ENCODE data around the gene CTCFL. TPM values are rescaled to one million over a fixed set of nuclear protein-coding genes. Genes with fewer than 3 reads are reported as not detected.
A peak's percentile ranks its signal among the peaks of the same experiment; 100 is the strongest.

Gene CTCFL
- total RNA-seq, 2 experiments from 2014 or later, result not detected

DNA sequence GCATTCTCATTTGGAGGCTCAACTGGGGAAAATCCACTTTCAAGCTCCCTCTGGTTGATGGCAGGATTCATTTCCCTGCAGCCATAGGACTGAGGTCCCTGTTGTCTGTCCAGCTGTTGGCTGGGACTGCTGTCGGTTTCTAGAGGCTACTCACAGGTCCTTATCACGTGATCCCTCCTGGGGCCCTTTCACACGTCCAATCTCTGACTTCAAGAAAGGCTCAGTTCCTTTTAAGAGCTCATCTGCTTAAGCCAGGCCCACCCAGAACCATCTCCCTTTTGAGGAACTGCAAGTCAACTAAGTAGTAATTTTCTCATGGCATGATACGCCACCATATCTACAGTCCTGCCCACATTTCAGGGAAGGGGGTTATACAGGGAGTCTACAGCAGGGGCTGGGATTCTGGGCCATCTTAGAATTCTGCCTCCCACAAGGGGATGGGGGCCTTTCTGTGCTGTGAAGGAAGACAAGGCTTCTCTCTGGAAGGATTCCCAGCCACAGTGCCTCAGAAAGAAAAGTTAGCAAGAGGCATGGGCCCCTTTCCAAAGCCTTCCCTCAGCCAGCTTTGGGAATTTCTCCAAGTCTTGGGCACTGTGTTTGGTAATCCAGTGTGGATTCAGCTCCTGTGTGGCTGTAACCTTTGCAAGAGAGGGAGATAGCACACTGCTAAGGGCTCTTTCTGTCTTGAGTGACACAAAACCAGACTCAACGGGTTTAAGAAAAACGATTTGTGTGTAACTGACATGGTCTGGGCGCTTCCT is 66.4 kb downstream of the CTCFL start:
- ChIA-PET CTCF (no interaction called here), POLR2A (no interaction called here)
- Mint-ChIP-seq H3K4me1 (ENCODE audit: low read depth) (no peaks in the 10 kb centered on the region), H3K27ac (no peak overlapping the region), H3K27me3 (no peaks in the 10 kb centered on the region), H3K36me3 (no peaks in the 10 kb centered on the region), H3K4me3 (no peak overlapping the region), H3K9me3 (no peaks in the 10 kb centered on the region)
- DNase-seq, result no peak
- intact Hi-C loops (cut with micrococcal nuclease), result no loop called here

DNA sequence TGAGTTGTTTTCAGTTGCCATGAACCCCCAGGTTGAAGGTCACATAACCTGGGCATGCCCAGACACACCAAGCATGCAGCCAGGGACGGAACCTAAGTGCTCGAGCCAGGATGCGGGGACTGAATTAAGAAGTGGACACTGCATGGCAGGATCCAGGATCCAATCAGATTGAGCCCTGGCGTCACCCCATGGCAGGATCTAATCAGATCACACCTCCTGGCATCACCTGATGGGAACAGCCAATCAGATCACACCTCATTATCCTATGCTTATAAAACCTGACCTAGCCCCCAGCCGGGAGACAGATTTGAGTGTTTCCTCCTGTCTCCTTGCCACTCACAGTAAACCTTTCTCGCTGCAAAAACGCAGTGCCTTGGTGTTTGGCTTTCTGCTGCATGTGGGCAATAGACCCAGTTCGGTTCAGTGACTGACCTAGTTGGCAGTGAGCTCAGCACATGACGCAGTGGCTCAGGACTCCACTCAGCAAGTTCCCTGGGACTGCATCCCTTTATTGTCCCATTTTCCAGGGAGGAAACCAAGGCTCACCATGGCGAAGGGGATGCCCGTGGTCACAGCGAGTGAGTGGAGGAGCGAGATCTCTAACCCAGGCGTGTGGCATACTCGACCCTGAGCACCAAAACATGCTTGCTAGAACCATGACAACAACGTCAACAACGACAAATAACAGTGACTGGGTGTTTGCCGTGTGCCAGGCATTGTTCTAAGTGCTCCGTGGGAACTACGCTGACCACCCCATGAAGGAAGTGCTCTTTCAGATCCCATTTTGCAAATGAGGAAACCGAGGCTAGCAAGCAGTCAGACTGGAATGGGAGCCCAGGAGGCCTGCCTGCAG is 67.5 kb downstream of the CTCFL start:
- no peaks in the 10 kb centered on the region for H3K27me3 Mint-ChIP-seq
- H3K9me3 Mint-ChIP-seq, result no peaks in the 10 kb centered on the region
- ChIA-PET POLR2A (no interaction called here), CTCF (no interaction called here)
- no peaks in the 10 kb centered on the region for H3K36me3 Mint-ChIP-seq
- no peak for DNase-seq
- peaks cover 2% of the 10 kb centered on the region for H3K4me1 Mint-ChIP-seq (ENCODE audit: low read depth)
- H3K27ac Mint-ChIP-seq, result no peak overlapping the region
- intact Hi-C loops (cut with micrococcal nuclease), result no loop called here
- no peak overlapping the region for H3K4me3 Mint-ChIP-seq

- Mint-ChIP-seq H3K9me3 (no peaks in the 10 kb centered on the region), H3K36me3 (no peaks in the 10 kb centered on the region), H3K4me3 (no peak overlapping the region), H3K4me1 (ENCODE audit: low read depth) (peaks cover 12% of the 10 kb centered on the region), H3K27me3 (no peaks in the 10 kb centered on the region), H3K27ac (no peak overlapping the region)
- no peak for DNase-seq
- CTCF ChIA-PET, result no interaction called here
- intact Hi-C loops (cut with micrococcal nuclease), result no loop called here
- POLR2A ChIA-PET, result no interaction called here
Observed at GRCh38 chr20:57456116-57456515, 68.8 kb downstream of the CTCFL start.

DNA sequence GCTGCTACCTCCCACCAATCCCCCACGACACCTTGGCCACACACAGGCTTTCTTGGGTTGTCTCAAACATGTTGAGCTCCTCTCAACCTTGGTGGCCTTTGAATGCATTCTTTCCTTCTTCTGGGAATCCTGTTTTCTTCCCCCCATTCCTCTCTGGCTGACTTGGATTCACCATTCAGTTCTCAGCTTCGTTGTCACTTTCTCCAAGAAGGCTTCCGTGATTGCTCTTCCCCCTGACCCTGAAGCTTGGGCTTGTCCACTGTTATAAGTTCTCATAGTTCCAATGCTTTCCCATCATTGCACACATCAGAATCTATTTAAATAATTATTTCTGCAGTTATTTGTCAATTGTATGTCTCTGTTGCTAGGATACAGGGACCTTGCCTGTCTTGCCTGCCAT is 69.6 kb downstream of the CTCFL start:
- Mint-ChIP-seq H3K36me3 (no peaks in the 10 kb centered on the region), H3K4me3 (no peak overlapping the region), H3K4me1 (ENCODE audit: low read depth) (peaks cover 18% of the 10 kb centered on the region), H3K27me3 (no peaks in the 10 kb centered on the region), H3K27ac (no peak overlapping the region), H3K9me3 (no peaks in the 10 kb centered on the region)
- POLR2A ChIA-PET, result interaction anchor here (0.5 kb wide), 1 partner anchor 66 kb away, joined by 3 read pairs; no protein-coding TSS in a partner anchor
- intact Hi-C loops (cut with micrococcal nuclease), result no loop called here
- no peak for DNase-seq
- CTCF ChIA-PET, result no interaction called here

DNA sequence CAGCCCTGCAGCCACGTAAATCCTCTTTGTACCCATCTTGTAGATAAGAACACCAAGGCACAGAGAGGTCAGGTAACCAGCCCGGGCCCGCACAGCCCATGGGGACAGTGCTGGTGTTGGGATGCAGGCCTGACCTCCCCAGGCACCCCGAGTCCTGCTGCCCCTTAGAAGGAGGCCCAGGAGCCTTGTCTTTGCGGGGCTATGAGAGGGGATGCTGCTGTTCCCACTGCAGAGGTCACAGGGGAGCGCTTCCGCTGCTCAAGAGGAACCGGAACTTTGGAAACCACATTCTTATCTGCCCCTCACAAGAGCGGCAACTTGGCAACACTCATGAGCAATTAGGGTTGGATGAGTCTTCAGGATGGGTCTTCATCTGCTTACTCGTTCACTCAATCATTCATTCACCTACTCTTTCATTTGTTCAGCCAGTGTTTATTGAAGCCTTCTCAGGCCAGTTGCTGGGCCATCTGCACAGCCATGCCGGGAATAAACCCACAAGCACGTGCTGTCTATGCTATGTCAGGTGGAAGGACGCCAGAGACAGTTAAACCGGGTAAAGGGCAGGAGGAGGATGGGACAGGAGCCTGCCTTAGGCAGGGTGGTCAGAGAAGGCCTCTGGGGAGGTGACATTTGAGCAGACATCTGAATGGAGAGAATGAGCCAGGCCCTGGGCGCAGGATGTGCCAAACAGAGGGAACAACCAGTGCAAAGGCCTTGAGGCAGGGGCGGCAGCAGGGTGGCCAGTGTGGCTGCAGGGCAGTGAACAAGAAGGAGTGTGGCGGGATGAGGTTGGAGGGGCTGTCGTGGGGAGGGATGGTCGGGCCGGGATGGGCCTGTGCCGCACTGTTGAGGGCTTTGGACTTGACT is 72.9 kb downstream of the CTCFL start:
- H3K36me3 Mint-ChIP-seq, result no peaks in the 10 kb centered on the region
- H3K27ac Mint-ChIP-seq, result no peak overlapping the region
- H3K4me3 Mint-ChIP-seq, result no peak overlapping the region
- intact Hi-C loops (cut with micrococcal nuclease), result no loop called here
- H3K9me3 Mint-ChIP-seq, result no peaks in the 10 kb centered on the region
- H3K4me1 Mint-ChIP-seq (ENCODE audit: low read depth), result peaks cover 18% of the 10 kb centered on the region
- POLR2A ChIA-PET, result no interaction called here
- no peaks in the 10 kb centered on the region for H3K27me3 Mint-ChIP-seq
- peak; percentile 30 for DNase-seq
- CTCF ChIA-PET, result no interaction called here

DNA sequence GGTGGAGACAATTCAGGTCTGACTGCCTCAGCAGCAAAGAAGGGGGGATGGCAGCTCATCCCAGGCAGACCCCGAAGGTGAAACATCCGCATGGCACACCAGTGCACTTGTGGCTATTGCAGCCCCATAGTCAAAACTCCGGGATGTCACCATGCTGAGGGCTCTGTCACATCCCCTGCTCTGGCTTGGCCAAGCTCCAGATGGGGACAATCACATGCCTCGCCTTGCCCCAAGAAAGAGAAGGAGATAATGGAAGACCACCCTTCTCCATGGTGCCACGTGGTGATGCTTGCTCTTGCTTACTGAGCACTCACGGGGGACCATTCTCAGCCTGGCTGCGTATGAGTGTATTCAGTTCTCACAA is 73.5 kb downstream of the CTCFL start:
- H3K9me3 Mint-ChIP-seq, result no peaks in the 10 kb centered on the region
- CTCF ChIA-PET, result no interaction called here
- intact Hi-C loops (cut with micrococcal nuclease), result no loop called here
- POLR2A ChIA-PET, result no interaction called here
- H3K36me3 Mint-ChIP-seq, result no peaks in the 10 kb centered on the region
- no peak overlapping the region for H3K4me3 Mint-ChIP-seq
- H3K27ac Mint-ChIP-seq, result no peak overlapping the region
- H3K27me3 Mint-ChIP-seq, result no peaks in the 10 kb centered on the region
- no peak for DNase-seq
- peaks cover 18% of the 10 kb centered on the region for H3K4me1 Mint-ChIP-seq (ENCODE audit: low read depth)

GRCh38 chr20:57450931-57451330 is 74.0 kb downstream of the CTCFL start:
- ChIA-PET CTCF (no interaction called here), POLR2A (no interaction called here)
- no peak overlapping the region for H3K27ac Mint-ChIP-seq
- H3K9me3 Mint-ChIP-seq, result no peaks in the 10 kb centered on the region
- no peaks in the 10 kb centered on the region for H3K36me3 Mint-ChIP-seq
- no peaks in the 10 kb centered on the region for H3K27me3 Mint-ChIP-seq
- H3K4me1 Mint-ChIP-seq (ENCODE audit: low read depth), result peaks cover 18% of the 10 kb centered on the region
- no peak for DNase-seq
- no peak overlapping the region for H3K4me3 Mint-ChIP-seq
- intact Hi-C loops (cut with micrococcal nuclease), result no loop called here

DNA sequence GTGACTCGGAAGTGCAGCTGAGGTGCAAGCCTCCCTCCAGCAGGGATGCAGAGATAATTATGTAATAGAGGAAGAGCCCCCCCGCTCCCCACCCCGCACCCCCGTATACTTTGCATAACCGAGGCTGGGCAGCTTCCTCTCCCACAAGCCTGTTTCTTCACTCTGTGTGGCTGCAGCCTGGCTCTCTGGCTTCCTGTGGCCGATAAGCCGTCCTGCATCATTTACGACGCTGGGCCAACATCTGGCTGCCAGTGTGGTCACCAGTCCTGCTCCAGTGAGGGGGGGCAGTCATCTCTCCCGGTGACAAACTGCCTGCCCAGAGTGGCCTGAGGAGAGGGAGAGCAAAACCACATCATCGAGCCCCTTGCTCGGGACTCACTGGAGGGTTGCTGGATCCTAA is 74.5 kb downstream of the CTCFL start:
- no peaks in the 10 kb centered on the region for H3K27me3 Mint-ChIP-seq
- intact Hi-C loops (cut with micrococcal nuclease), result no loop called here
- POLR2A ChIA-PET, result no interaction called here

DNA sequence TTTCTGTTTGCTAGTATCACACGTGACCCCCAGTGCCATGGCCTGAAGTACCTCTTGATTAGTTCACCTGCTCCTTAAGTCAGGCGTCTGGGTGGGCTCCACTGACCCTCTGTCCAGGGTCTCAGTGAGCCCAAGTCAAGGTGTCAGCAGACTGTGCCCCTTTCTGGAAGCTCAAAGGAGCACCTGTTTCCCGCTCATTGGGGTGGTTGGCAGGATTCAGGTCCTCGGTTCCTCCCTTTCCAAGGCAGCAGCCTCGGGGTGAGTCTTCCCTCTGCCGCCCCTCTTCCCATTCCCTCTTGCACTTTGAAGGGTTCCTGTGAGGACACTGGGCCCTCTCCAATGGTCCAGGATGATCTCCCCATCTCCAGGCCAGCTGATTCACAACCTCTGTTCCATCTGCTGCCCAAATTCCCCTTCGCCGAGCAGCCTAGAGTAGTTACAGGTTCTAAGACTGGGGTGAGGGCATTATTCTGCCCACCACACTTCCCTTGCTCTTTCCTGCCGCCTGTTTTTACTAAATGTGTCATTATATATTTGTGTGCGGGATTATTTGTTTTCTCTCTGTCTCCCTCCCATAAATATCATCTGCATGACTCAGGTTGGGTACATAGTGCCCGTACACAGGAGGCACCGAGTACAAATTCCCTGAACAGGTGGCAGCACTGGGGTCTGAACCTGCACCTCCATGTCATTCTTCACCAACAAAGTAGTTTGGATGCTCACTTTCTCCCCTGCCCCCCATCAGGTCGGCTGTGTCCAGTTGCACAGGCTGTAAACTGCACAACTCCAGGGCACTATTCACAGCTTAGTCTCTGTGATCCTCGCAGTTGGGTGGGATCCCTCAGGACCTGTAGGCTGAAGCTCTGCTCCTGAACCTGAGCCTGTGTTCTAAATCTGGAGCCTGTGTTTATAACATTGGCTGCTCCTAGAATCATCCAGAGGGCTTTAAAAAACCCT is 75.3 kb downstream of the CTCFL start:
- POLR2A ChIA-PET, result no interaction called here

More for the DNA sequence above, 74.5 kb downstream of the CTCFL start:
- Mint-ChIP-seq H3K4me1 (ENCODE audit: low read depth) (peaks cover 18% of the 10 kb centered on the region), H3K36me3 (no peaks in the 10 kb centered on the region), H3K27ac (no peak overlapping the region), H3K9me3 (no peaks in the 10 kb centered on the region), H3K4me3 (no peak overlapping the region)
- CTCF ChIA-PET, result no interaction called here
- no peak for DNase-seq

DNA sequence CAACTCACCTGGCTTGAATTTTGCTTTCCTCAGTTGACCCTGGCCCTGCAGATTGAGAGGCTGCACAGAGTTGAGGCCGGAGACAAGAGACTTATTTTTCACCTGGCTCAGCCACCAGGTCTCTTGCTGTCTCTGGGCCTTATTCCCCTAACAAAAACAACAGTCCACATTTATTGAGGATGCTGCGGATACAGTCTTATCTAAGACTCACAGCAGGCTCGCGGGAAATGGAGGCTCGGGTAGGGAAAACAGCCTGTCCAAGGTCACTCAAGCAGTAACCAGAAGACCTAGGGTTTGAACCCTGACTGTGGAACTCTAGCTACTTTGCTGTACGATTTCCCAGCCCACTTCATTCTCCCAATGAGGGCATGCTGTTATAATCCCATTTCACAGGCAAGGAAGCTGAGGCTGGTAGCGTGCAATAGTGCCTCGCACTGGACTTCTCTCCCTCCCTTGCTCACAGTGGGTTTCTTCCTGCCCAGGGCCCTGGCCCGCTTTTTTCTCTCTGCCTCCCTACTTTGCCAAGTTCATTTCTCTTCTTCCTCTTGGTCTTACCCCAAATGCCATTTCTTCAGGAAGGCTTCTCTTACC is 76.1 kb downstream of the CTCFL start:
- POLR2A ChIA-PET, result no interaction called here
- Mint-ChIP-seq H3K27me3 (no peaks in the 10 kb centered on the region), H3K4me3 (no peak overlapping the region), H3K4me1 (ENCODE audit: low read depth) (peaks cover 18% of the 10 kb centered on the region), H3K9me3 (no peaks in the 10 kb centered on the region), H3K27ac (no peak overlapping the region), H3K36me3 (no peaks in the 10 kb centered on the region)
- intact Hi-C loops (cut with micrococcal nuclease), result no loop called here
- no peak for DNase-seq
- CTCF ChIA-PET, result no interaction called here

More for the DNA sequence above, 75.3 kb downstream of the CTCFL start:
- intact Hi-C loops (cut with micrococcal nuclease), result no loop called here
- H3K27ac Mint-ChIP-seq, result no peak overlapping the region
- H3K4me3 Mint-ChIP-seq, result no peak overlapping the region
- no peak for DNase-seq
- H3K27me3 Mint-ChIP-seq, result no peaks in the 10 kb centered on the region
- no peaks in the 10 kb centered on the region for H3K36me3 Mint-ChIP-seq
- H3K9me3 Mint-ChIP-seq, result no peaks in the 10 kb centered on the region
- peaks cover 18% of the 10 kb centered on the region for H3K4me1 Mint-ChIP-seq (ENCODE audit: low read depth)
- CTCF ChIA-PET, result no interaction called here

Measured in activated CD4-positive, alpha-beta memory T cell treated with anti-CD3 and anti-CD28 coated beads for 36 hours (primary cell).